BLaER1 (cell line): ENCODE data around the gene OCRL.
"Not testable (repeated sequence)": the region's sequence is repeated elsewhere in the genome, so short reads cannot be mapped to it uniquely, and the experiment has no call there.

Source experiments
- H3K27ac ChIP-seq: shearing (Covaris generic); formaldehyde crosslinking; 2 replicates; pipeline ENCODE4 v1.8.1; 2022
- H3K27me3 ChIP-seq: shearing (Covaris generic); formaldehyde crosslinking; 2 replicates; pipeline ENCODE4 v1.8.1; 2022
- H3K36me3 ChIP-seq: shearing (Covaris generic); formaldehyde crosslinking; 2 replicates; pipeline ENCODE4 v1.8.1; 2022
- H3K4me1 ChIP-seq: shearing (Covaris generic); formaldehyde crosslinking; 2 replicates; pipeline ENCODE4 v1.8.1; 2022
- H3K4me2 ChIP-seq: shearing (Covaris generic); formaldehyde crosslinking; 2 replicates; pipeline ENCODE4 v1.8.1; 2022
- H3K4me3 ChIP-seq: shearing (Covaris generic); formaldehyde crosslinking; 2 replicates; pipeline ENCODE4 v1.8.1; 2022
- H3K9ac ChIP-seq: shearing (Covaris generic); formaldehyde crosslinking; 2 replicates; pipeline ENCODE4 v1.8.1; 2022
- H3K9me3 ChIP-seq: shearing (Covaris generic); formaldehyde crosslinking; 2 replicates; pipeline ENCODE4 v1.8.1; 2022
- H4K20me1 ChIP-seq: shearing (Covaris generic); formaldehyde crosslinking; 2 replicates; pipeline ENCODE4 v1.8.1; 2022
- Cebpa-rat ChIP-seq: shearing (Covaris generic); IDR thresholded peaks from 2 replicates; pipeline ENCODE4 v1.8.1; 2022

Gene OCRL

DNA sequence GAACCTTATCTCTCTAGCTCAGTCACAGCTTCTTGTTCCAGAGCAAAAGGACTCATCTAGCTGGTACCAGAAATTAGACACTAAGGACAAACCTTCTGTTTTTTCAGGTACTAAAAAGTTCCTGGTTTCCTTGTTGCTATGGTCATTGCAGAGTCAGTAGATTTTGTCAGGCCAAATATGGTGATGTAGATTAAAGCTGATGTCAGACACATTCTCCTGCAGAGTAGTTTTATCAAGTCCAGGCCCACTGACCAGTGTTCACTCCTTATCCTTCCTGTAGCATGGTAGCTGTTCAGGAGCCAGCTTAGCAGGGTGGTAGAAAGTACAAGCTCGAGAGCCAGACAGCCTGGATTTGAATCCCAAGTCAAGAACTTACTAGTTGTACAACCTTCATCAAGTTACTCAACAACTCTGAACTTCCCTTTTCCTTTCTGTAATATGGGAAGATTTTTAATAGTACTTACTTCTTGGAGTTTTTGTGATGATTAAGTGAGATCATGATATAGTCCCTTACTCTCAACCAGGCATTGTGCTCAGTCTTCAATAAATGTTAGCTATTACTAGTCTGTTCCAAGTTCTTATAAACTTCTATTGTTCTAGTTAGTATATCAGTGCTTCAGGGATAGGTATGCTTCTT is 17.9 kb downstream of the OCRL start:
- Histone ChIP-seq H3K27me3 (peaks cover 87% of the 10 kb centered on the region), H3K27ac (no peak overlapping the region), H3K4me2 (no peak overlapping the region), H3K9ac (no peak overlapping the region), H3K4me1 (peaks cover 20% of the 10 kb centered on the region), H4K20me1 (no peaks in the 10 kb centered on the region), H3K36me3 (peaks cover 36% of the 10 kb centered on the region), H3K4me3 (no peak overlapping the region), H3K9me3 (no peaks in the 10 kb centered on the region)
- no peak for TF ChIP-seq Cebpa-rat

DNA sequence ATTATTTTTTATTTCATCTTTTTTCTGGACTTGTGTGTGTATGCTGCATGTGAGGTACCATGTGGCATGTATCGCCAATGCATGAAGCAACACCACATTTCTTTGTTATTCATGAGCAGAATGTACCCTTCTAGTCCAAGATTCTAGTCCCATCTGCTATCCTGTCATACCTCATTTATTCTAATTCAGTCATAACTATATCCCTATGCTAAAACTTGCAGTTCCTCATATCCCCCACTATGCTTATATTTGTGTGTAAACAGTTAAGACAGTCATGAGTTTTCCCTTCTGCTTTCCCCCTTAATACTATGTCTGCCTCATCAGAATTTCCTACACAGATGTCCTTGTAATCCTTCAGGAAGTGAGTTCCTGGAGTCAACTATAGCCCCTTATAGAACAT is 19.7 kb downstream of the OCRL start:
- Histone ChIP-seq H3K36me3 (peaks cover 40% of the 10 kb centered on the region), H3K9ac (no peak overlapping the region), H3K27me3 (peaks cover 73% of the 10 kb centered on the region)

DNA sequence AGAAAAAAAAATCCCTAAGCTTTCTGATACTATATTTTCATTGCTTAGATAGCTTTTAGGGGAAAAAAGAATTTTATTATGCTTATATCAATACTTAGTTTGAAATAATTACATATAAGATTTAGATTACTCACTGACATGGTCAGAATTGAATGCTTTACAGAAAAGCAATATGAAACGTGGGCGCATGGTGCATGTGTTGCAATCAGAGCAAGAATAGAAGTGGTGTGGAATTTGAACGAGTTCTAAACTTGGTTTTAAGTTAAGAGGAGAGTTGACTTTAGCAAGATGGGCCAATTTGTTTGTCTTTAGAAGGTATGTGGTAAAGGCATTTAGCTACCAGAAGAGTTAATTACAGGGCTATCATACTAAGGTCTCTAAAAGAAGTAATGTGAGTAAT is 21.4 kb downstream of the OCRL start:
- H4K20me1 ChIP-seq: no peaks in the 10 kb centered on the region
- no peaks in the 10 kb centered on the region for H3K9me3 ChIP-seq
- H3K4me1 ChIP-seq: peaks cover 12% of the 10 kb centered on the region; the same call in 1 of the 2 replicates
- H3K27me3 ChIP-seq: peaks cover 72% of the 10 kb centered on the region
- peaks cover 48% of the 10 kb centered on the region for H3K36me3 ChIP-seq
- no peak overlapping the region for H3K27ac ChIP-seq
- H3K4me3 ChIP-seq: no peak overlapping the region
- H3K4me2 ChIP-seq: no peak overlapping the region
- H3K9ac ChIP-seq: no peak overlapping the region
- no peak for TF ChIP-seq Cebpa-rat

More for the DNA sequence above, 19.7 kb downstream of the OCRL start:
- Histone ChIP-seq H4K20me1 (no peaks in the 10 kb centered on the region), H3K4me3 (no peak overlapping the region), H3K27ac (no peak overlapping the region), H3K9me3 (no peaks in the 10 kb centered on the region), H3K4me1 (peaks cover 6% of the 10 kb centered on the region; the same call in 1 of the 2 replicates), H3K4me2 (no peak overlapping the region)
- TF ChIP-seq Cebpa-rat: no peak

- not testable (repeated sequence) for H3K9me3 ChIP-seq, H3K4me2 ChIP-seq, H4K20me1 ChIP-seq, H3K9ac ChIP-seq, H3K4me3 ChIP-seq, H3K4me1 ChIP-seq, H3K27ac ChIP-seq
- Histone ChIP-seq H3K27me3 (peaks cover 72% of the 10 kb centered on the region), H3K36me3 (peaks cover 45% of the 10 kb centered on the region)
Measured at GRCh38 chrX:129564345-129564744, 24.3 kb downstream of the OCRL start.

DNA sequence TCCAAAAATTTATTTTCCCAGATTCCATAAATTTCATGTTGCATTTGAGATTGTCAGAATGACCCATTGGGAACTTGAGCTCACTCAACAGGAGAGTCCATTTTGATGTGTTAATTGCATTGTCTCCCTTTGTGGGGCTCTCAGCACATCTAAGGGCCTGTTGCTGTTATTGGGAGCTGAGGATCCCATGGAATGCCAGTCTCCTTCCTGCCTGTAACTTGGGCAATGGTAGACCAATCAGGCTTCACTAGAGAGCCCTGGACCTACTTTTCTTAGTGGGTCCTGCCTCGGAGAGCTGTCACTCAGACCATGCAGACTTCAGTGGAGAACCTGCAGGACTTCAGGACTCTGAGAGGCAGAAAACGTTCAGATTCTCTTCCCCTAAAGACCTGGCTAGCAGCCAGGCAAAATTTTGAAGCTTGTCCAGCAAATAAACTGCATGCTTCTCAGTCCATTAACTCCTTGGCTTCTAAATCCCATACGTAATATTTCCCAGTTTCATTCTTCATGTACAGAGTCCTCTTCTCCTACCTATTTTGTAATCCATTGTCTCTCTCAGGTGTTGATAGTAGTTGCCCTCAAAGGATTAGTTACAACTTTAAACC is 25.1 kb downstream of the OCRL start:
- Histone ChIP-seq H3K4me2 (no peak overlapping the region), H3K27me3 (peaks cover 71% of the 10 kb centered on the region), H4K20me1 (no peaks in the 10 kb centered on the region), H3K9me3 (no peaks in the 10 kb centered on the region), H3K36me3 (peaks cover 47% of the 10 kb centered on the region), H3K9ac (no peak overlapping the region), H3K4me3 (no peak overlapping the region), H3K4me1 (peaks cover 6% of the 10 kb centered on the region; the same call in 1 of the 2 replicates), H3K27ac (no peak overlapping the region)
- TF ChIP-seq Cebpa-rat: no peak

- H3K27ac ChIP-seq: no peak overlapping the region
- H4K20me1 ChIP-seq: no peaks in the 10 kb centered on the region
- H3K4me1 ChIP-seq: peaks cover 6% of the 10 kb centered on the region; the same call in 1 of the 2 replicates
- no peak overlapping the region for H3K4me3 ChIP-seq
- peaks cover 46% of the 10 kb centered on the region for H3K36me3 ChIP-seq
- peaks cover 68% of the 10 kb centered on the region for H3K27me3 ChIP-seq
- no peak overlapping the region for H3K4me2 ChIP-seq
- no peak for TF ChIP-seq Cebpa-rat
- no peaks in the 10 kb centered on the region for H3K9me3 ChIP-seq
- H3K9ac ChIP-seq: no peak overlapping the region
Measured at GRCh38 chrX:129566073-129566472, 26.0 kb downstream of the OCRL start.

GRCh38 chrX:129568349-129568748 is 28.3 kb downstream of the OCRL start:
- H3K4me3 ChIP-seq: no peak overlapping the region
- H4K20me1 ChIP-seq: no peaks in the 10 kb centered on the region
- no peak overlapping the region for H3K9ac ChIP-seq

DNA sequence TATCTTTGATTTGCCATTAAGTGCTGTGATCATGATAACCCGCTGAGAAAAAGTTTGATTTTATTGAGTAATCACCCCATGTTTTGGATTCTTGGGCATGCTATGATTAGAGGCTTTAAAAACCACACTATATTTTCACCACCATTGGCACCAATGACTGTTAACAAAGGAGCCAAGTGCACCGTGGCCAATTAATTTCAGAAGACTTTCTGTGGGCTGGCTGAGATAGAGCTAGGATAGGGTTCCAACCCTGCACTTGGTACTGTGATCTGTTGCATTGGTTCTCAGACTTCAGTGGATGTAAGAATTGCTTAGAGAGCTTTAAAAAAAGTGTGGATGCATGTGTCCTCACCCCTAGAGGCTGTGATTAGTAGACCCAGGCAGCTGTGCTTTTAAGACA is 32.4 kb downstream of the OCRL start:
- Histone ChIP-seq H3K9me3 (peaks cover 5% of the 10 kb centered on the region), H3K27ac (no peak overlapping the region), H3K36me3 (peaks cover 51% of the 10 kb centered on the region), H3K4me3 (no peak overlapping the region), H3K4me2 (no peak overlapping the region), H3K4me1 (no peaks in the 10 kb centered on the region), H3K27me3 (peaks cover 76% of the 10 kb centered on the region), H3K9ac (no peak overlapping the region), H4K20me1 (no peaks in the 10 kb centered on the region)
- no peak for TF ChIP-seq Cebpa-rat

More at GRCh38 chrX:129568349-129568748, 28.3 kb downstream of the OCRL start:
- Histone ChIP-seq H3K9me3 (0 out of 2 replicates have a peak, but pooled peaks cover under 1% of the 10 kb centered on the region), H3K4me1 (peaks cover 6% of the 10 kb centered on the region; the same call in 1 of the 2 replicates), H3K27me3 (peaks cover 65% of the 10 kb centered on the region), H3K27ac (no peak overlapping the region), H3K36me3 (peaks cover 38% of the 10 kb centered on the region), H3K4me2 (no peak overlapping the region)
- no peak for TF ChIP-seq Cebpa-rat

- peaks cover 48% of the 10 kb centered on the region for H3K36me3 ChIP-seq
- H3K27ac ChIP-seq, H3K4me1 ChIP-seq, H3K4me3 ChIP-seq, H4K20me1 ChIP-seq, H3K9ac ChIP-seq, H3K4me2 ChIP-seq, H3K9me3 ChIP-seq: not testable (repeated sequence)
- peaks cover 73% of the 10 kb centered on the region for H3K27me3 ChIP-seq
Measured at GRCh38 chrX:129573652-129574051, 33.6 kb downstream of the OCRL start.

DNA sequence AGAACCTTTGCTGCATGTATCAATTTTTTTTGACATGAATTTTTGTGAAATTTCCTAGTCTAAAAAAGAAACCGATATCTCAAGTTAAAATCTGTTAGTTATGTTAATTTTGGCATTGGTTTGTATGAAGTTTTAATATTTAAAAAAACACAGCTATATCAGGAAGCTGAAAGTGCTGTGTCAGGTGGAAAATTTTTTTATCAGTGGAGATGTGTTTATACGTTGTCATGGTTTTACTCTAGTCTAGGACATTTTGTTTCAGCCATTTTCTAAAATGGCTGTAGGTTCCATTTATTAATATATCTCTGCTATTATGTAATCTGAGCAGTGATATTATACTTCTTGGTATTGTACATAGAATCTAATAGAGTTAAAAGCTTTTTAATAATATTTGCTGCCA is 34.2 kb downstream of the OCRL start:
- Histone ChIP-seq H3K27ac (no peak overlapping the region), H3K9ac (no peak overlapping the region), H3K27me3 (peaks cover 71% of the 10 kb centered on the region), H4K20me1 (no peaks in the 10 kb centered on the region), H3K4me2 (no peak overlapping the region), H3K4me3 (no peak overlapping the region), H3K36me3 (peaks cover 48% of the 10 kb centered on the region), H3K4me1 (no peaks in the 10 kb centered on the region), H3K9me3 (peaks cover 5% of the 10 kb centered on the region)
- no peak for TF ChIP-seq Cebpa-rat
